ENCODE data around the gene SEC14L5. TPM values are rescaled to one million over a fixed set of nuclear protein-coding genes. Genes with fewer than 3 reads are reported as not detected.
A peak's percentile ranks its signal among the peaks of the same experiment; 100 is the strongest.

The SEC14L5 gene
- total and polyA plus RNA-seq, 2 of the 4 experiments (the other 2 are of a cell fraction) = 0.07 TPM; not detected in 1

GRCh38 chr16:4936181-4936990, 21.7 kb upstream of the SEC14L5 start:
- H3K9me3 ChIP-seq (ENCODE audit: control insufficient read depth, insufficient read depth, low read length) = no peaks in the 10 kb centered on the region
- H3K4me3 ChIP-seq (ENCODE audit: insufficient read depth, low read depth, low read length) = peak overlapping the region; percentile 38
- in situ Hi-C loops (cut with MboI; ENCODE audit: low sequenced_read_pairs) (no loop called here), intact Hi-C loops (cut with micrococcal nuclease) (no loop called here), dilution Hi-C loops (cut with HindIII; ENCODE audit: low sequenced_read_pairs, unreplicated experiment) (no loop called here)
- DNase-seq = no peak
- no peaks in the 10 kb centered on the region for H3K9me1 ChIP-seq (ENCODE audit: insufficient read depth, low read length)
- no peak overlapping the region for H2BK5ac ChIP-seq (ENCODE audit: low read depth, low read length, poor library complexity, severe bottlenecking)
- no peaks in the 10 kb centered on the region for H3K79me1 ChIP-seq (ENCODE audit: low read depth in 1 of 2, low read length in 2 of 2)
- ChIA-PET CTCF (interaction anchor here (1.2 kb wide), 1 partner anchor 19 kb away, joined by 3 read pairs; no protein-coding TSS in a partner anchor), POLR2A (ENCODE audit: unreplicated experiment) (no interaction called here)
- H3K27ac ChIP-seq (ENCODE audit: insufficient read depth, low read length) = no peak overlapping the region
- no peak overlapping the region for H4K5ac ChIP-seq (ENCODE audit: low read depth, low read length)
- H3K23ac ChIP-seq (ENCODE audit: low read depth, low read length) = no peak overlapping the region; the same call in 1 of the 2 replicates
- H3K18ac ChIP-seq (ENCODE audit: low read depth, low read length) = no peak overlapping the region
- no peak overlapping the region for H3K14ac ChIP-seq (replicated peaks; ENCODE audit: low read depth, low read length)
- peak; percentile 16; the same call in 1 of the 2 replicates for ATAC-seq (ENCODE audit: low read depth)
- peak overlapping the region; percentile 73 for H3K4me2 ChIP-seq (ENCODE audit: low read depth, low read length)
- no peak overlapping the region for H3K4ac ChIP-seq (ENCODE audit: low read depth, low read length)
- H3K9ac ChIP-seq (ENCODE audit: low read depth, low read length) = no peak overlapping the region
- BruUV-seq (replicated peaks) = no TSS peak
- no peak overlapping the region for H2AK5ac ChIP-seq (ENCODE audit: low read depth, low read length)
- peaks cover 48% of the 10 kb centered on the region for H3K27me3 ChIP-seq (ENCODE audit: control insufficient read depth, insufficient read depth, low read length)
- H3K36me3 ChIP-seq (ENCODE audit: control insufficient read depth, insufficient read depth, low read length) = no peaks in the 10 kb centered on the region
- H4K8ac ChIP-seq (ENCODE audit: low read depth in 2 of 2, low read length in 2 of 2) = no peak overlapping the region
- peak overlapping the region; percentile 81 for H2AFZ ChIP-seq (replicated peaks; ENCODE audit: low read length, poor library complexity)
- no peak overlapping the region for H3K56ac ChIP-seq (ENCODE audit: extremely low read depth, insufficient read depth, low read length)
- no peaks in the 10 kb centered on the region for H4K20me1 ChIP-seq (ENCODE audit: insufficient read depth, low read length)
- no peak overlapping the region for H2BK20ac ChIP-seq (ENCODE audit: low read depth, low read length)
- H2AK9ac ChIP-seq (replicated peaks; ENCODE audit: low read depth, low read length, poor library complexity) = peak overlapping the region; percentile 15
- no peak overlapping the region for H2BK15ac ChIP-seq (ENCODE audit: low read depth, low read length)
- H3K4me1 ChIP-seq (ENCODE audit: control insufficient read depth, insufficient read depth, low read length) = peaks cover 3% of the 10 kb centered on the region; the same call in 1 of the 2 replicates
- no peak for TF ChIP-seq CEBPB (IDR thresholded peaks at IDR 0.05; ENCODE audit: low read depth, low read length)
- TF ChIP-seq CTCF (conservative IDR thresholded peaks at IDR 0.05; ENCODE audit: low read depth, low read length) = peak; percentile 21; the same call in 1 of the 2 replicates
- no peak for TF ChIP-seq MXI1 (IDR thresholded peaks at IDR 0.05; ENCODE audit: borderline replicate concordance, low read depth, low read length)
- H2BK120ac ChIP-seq (ENCODE audit: low read depth, low read length) = no peak overlapping the region
- no peak overlapping the region for H4K91ac ChIP-seq (ENCODE audit: insufficient read depth, low read depth, low read length)
- 2% methylated on average over 16 of the region's 64 CpGs; no CpG with 5 or more reads in 1 of the 2 experiments for WGBS, 2 experiments (ENCODE audit: extremely low coverage in 2 of 2, insufficient read length in 1 of 2)
